ENCODE measurements around the gene MAG. TPM values are rescaled to one million over a fixed set of nuclear protein-coding genes. Genes with fewer than 3 reads are reported as not detected.
A peak's percentile ranks its signal among the peaks of the same experiment; 100 is the strongest.

MAG gene
- total and polyA plus RNA-seq, 2 of the 13 experiments (the other 11 are each of a cell fraction or from before 2014, with no cell fraction given), result 0.20 to 1.3 TPM

DNA sequence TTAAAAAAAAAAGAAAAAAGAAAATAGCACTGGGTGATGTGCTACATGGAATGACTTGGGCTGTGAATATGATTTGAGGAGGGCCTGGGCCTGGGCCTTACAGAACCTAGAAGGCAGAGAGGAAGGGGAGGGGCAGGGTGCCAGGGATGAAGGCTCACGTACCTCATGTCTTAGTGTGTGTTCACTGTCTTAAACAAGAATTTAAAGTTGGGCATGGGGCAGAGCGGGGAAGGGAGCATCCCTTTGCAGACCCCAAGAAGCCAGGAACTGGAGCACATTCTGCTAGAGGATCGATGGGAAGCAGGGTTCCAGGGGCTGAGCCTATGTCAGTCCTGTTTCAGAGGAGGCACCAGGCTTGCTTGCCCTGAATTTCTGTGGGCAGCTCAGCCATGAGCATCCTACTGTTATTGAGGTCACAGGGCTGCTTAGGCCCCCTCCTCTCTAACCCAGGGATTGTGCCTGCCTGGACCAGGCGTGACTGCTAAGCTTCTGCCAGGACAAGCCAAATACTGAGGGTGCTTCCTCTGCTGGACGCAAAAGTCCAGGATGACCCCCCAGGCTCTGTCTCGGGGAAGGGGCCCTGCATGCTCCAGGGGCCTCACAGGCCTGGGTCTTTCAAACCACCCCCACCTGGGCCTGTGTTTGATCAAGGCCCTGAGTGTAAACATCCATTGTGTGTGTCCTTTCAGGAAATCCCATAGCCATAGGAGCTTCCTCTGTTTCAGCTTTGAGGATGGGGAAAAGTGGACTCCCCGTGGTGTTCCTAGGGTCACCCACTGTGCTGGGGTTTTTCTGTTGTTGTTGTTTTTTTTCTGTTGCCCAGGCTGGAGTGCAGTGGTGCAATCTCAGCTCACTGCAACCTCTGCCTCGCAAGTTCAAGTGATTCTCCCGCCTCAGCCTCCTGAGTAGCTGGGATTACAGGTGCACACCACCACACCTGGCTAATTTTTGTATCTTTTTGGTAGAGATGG lies 38.4 kb upstream of the MAG start (continued):
- no peak for TF ChIP-seq ZNF883 (CRISPR knock-in tag; IDR thresholded peaks at IDR 0.05; ENCODE audit: not compliant biosample characterization)
- TF ChIP-seq, protein P1, sequence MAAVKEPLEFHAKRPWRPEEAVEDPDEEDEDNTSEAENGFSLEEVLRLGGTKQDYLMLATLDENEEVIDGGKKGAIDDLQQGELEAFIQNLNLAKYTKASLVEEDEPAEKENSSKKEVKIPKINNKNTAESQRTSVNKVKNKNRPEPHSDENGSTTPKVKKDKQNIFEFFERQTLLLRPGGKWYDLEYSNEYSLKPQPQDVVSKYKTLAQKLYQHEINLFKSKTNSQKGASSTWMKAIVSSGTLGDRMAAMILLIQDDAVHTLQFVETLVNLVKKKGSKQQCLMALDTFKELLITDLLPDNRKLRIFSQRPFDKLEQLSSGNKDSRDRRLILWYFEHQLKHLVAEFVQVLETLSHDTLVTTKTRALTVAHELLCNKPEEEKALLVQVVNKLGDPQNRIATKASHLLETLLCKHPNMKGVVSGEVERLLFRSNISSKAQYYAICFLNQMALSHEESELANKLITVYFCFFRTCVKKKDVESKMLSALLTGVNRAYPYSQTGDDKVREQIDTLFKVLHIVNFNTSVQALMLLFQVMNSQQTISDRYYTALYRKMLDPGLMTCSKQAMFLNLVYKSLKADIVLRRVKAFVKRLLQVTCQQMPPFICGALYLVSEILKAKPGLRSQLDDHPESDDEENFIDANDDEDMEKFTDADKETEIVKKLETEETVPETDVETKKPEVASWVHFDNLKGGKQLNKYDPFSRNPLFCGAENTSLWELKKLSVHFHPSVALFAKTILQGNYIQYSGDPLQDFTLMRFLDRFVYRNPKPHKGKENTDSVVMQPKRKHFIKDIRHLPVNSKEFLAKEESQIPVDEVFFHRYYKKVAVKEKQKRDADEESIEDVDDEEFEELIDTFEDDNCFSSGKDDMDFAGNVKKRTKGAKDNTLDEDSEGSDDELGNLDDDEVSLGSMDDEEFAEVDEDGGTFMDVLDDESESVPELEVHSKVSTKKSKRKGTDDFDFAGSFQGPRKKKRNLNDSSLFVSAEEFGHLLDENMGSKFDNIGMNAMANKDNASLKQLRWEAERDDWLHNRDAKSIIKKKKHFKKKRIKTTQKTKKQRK (IDR thresholded peaks at IDR 0.05; ENCODE audit: low read length), result no peak
- TF ChIP-seq GATA4 (IDR thresholded peaks at IDR 0.05; ENCODE audit: borderline replicate concordance, low read depth), result no peak
- no peak for TF ChIP-seq ELF1 (CRISPR knock-in tag; IDR thresholded peaks at IDR 0.05)
- TF ChIP-seq, protein P2, sequence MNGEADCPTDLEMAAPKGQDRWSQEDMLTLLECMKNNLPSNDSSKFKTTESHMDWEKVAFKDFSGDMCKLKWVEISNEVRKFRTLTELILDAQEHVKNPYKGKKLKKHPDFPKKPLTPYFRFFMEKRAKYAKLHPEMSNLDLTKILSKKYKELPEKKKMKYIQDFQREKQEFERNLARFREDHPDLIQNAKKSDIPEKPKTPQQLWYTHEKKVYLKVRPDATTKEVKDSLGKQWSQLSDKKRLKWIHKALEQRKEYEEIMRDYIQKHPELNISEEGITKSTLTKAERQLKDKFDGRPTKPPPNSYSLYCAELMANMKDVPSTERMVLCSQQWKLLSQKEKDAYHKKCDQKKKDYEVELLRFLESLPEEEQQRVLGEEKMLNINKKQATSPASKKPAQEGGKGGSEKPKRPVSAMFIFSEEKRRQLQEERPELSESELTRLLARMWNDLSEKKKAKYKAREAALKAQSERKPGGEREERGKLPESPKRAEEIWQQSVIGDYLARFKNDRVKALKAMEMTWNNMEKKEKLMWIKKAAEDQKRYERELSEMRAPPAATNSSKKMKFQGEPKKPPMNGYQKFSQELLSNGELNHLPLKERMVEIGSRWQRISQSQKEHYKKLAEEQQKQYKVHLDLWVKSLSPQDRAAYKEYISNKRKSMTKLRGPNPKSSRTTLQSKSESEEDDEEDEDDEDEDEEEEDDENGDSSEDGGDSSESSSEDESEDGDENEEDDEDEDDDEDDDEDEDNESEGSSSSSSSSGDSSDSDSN (CRISPR knock-in tag; IDR thresholded peaks at IDR 0.05), result 0 out of 2 replicates have a peak, but pooled peaks have one; percentile 18
- no peak for TF ChIP-seq NFYC (CRISPR knock-in tag; IDR thresholded peaks at IDR 0.05)
- TF ChIP-seq STAT5B (CRISPR knock-in tag; IDR thresholded peaks at IDR 0.05), result no peak
- TF ChIP-seq TOPORS (CRISPR knock-in tag; IDR thresholded peaks at IDR 0.05), result no peak
- no peak for TF ChIP-seq ZNF781 (CRISPR knock-in tag; IDR thresholded peaks at IDR 0.05; ENCODE audit: borderline replicate concordance, not compliant biosample characterization)
- no peak for TF ChIP-seq ZSCAN21 (CRISPR knock-in tag; IDR thresholded peaks at IDR 0.05; ENCODE audit: borderline replicate concordance)
- TF ChIP-seq, protein P3, sequence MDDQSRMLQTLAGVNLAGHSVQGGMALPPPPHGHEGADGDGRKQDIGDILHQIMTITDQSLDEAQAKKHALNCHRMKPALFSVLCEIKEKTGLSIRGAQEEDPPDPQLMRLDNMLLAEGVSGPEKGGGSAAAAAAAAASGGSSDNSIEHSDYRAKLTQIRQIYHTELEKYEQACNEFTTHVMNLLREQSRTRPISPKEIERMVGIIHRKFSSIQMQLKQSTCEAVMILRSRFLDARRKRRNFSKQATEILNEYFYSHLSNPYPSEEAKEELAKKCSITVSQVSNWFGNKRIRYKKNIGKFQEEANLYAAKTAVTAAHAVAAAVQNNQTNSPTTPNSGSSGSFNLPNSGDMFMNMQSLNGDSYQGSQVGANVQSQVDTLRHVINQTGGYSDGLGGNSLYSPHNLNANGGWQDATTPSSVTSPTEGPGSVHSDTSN (CRISPR knock-in tag; IDR thresholded peaks at IDR 0.05; ENCODE audit: borderline replicate concordance), result no peak
- TF ChIP-seq FOXP1 (IDR thresholded peaks at IDR 0.05), result no peak
- TF ChIP-seq FOXP1 (CRISPR knock-in tag; IDR thresholded peaks at IDR 0.05), result peak; percentile 91
- TF ChIP-seq, protein P4, sequence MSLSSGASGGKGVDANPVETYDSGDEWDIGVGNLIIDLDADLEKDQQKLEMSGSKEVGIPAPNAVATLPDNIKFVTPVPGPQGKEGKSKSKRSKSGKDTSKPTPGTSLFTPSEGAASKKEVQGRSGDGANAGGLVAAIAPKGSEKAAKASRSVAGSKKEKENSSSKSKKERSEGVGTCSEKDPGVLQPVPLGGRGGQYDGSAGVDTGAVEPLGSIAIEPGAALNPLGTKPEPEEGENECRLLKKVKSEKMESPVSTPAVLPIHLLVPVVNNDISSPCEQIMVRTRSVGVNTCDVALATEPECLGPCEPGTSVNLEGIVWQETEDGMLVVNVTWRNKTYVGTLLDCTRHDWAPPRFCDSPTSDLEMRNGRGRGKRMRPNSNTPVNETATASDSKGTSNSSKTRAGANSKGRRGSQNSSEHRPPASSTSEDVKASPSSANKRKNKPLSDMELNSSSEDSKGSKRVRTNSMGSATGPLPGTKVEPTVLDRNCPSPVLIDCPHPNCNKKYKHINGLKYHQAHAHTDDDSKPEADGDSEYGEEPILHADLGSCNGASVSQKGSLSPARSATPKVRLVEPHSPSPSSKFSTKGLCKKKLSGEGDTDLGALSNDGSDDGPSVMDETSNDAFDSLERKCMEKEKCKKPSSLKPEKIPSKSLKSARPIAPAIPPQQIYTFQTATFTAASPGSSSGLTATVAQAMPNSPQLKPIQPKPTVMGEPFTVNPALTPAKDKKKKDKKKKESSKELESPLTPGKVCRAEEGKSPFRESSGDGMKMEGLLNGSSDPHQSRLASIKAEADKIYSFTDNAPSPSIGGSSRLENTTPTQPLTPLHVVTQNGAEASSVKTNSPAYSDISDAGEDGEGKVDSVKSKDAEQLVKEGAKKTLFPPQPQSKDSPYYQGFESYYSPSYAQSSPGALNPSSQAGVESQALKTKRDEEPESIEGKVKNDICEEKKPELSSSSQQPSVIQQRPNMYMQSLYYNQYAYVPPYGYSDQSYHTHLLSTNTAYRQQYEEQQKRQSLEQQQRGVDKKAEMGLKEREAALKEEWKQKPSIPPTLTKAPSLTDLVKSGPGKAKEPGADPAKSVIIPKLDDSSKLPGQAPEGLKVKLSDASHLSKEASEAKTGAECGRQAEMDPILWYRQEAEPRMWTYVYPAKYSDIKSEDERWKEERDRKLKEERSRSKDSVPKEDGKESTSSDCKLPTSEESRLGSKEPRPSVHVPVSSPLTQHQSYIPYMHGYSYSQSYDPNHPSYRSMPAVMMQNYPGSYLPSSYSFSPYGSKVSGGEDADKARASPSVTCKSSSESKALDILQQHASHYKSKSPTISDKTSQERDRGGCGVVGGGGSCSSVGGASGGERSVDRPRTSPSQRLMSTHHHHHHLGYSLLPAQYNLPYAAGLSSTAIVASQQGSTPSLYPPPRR (CRISPR knock-in tag; IDR thresholded peaks at IDR 0.05; ENCODE audit: borderline replicate concordance), result peak; percentile 56; the same call in 1 of the 2 replicates
- no peak for TF ChIP-seq GZF1 (CRISPR knock-in tag; IDR thresholded peaks at IDR 0.05)
